Frontal cortex (tissue), 4 donors: ENCODE measurements around the gene ZXDC. TPM values are rescaled to one million over a fixed set of nuclear protein-coding genes. Genes with fewer than 3 reads are reported as not detected.

Source experiments
- DNase-seq, 2 donors: peaks; one replicate each; pipeline ENCODE4 v3.0.0; 2012; ENCODE audit warnings: low spot score in 2 of 2
- FAIRE-seq: peaks from 2 replicates; lab custom pipeline; 2012; peaks lifted over from hg19 to GRCh38; lab: Jason Lieb, UNC
- total RNA-seq: library from RNA; depleted of rRNA; stranded (reverse); fragments of >200 nt; gene quantifications from one replicate; pipeline ENCODE4 v1.2.3, GENCODE V29; 2014
- donor health status: control.
- donor health status: control.
- donor health status: control.

ZXDC gene
- total RNA-seq, 1 donor from 2014 or later, result 36.3 TPM

DNA sequence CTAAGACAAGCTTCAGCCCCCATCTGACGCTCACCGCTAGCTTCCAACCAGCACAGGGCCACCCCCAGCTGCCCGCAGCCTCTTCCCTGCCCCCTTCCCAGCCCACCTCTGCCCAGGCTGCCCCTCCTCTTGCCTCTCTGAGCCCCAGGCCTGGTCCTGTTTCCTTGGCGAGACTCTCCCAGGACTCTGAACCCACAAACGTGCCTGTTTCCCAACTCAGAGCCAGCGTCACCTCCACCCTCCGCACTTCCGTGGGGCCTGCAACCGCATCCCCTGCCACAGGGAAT, 35.0 kb downstream of the ZXDC start:
- no peak for FAIRE-seq

DNA sequence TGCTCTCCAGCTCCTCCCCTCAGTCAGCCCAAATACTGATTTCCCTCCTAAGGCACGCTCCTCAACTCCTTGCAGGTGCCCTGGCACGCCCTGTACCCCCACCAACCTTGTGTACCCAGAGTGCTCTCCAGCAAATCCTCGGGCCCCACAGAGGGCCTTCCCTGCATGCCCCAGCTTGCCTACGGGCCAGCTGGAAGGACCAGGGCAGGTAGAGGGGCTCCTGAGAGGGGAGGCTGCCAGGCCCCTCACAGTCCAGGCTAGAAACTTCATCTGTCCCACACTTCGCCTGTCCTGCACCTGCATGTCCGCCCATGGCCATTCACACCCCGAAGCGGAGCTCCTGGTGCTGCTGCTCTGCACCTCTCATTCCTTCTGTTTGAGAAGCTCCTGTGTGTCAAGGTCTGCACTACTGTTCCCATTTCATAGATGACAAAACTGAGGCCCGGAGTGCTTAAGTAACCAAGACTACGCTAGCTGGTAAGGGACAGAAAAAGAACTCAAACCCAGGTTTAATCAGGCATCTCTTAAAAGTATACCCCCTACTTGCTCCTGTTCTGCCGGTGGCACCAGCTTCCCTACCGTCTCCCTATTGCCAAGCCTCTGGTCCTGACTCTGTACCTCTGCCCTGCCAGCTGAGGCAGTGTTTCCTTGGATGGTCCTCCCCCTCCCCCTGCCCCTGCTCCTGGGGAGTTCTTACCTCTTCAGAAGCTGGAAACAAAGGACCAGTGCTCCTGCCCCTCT, 35.6 kb downstream of the ZXDC start:
- FAIRE-seq (no peak), DNase-seq (no peak)

More for the DNA sequence above, 35.0 kb downstream of the ZXDC start:
- DNase-seq, result no peak

DNA sequence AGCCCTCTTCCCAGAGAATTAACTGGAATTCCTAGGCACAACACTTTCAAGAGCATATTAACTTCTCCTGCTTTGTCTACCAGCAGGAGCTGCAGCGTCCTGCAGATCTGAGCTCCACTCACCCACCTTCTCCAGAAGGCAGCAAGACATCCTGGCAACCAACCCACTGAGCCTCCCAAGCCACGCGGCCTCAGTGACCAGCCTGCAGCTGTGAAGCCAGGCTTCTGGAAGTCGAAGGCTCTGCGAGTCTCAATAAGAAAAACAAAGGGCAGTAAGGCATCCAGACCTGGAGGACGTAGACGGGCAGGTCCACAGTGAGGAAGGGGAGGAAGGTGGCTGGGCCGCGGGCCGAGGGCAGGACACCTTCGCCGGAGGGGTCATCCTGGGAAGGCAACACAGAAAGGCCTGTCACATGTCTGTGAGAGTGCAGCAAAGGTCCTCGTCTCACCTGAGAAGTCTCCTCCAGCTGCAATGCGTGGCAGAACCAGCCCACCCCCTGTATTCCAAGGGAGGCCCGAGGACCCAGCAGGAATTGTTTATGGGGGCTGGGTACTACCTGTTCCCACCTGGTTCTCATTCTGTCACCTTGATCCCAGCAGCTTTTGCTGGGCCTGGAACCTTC, 36.2 kb downstream of the ZXDC start:
- FAIRE-seq, result no peak

DNA sequence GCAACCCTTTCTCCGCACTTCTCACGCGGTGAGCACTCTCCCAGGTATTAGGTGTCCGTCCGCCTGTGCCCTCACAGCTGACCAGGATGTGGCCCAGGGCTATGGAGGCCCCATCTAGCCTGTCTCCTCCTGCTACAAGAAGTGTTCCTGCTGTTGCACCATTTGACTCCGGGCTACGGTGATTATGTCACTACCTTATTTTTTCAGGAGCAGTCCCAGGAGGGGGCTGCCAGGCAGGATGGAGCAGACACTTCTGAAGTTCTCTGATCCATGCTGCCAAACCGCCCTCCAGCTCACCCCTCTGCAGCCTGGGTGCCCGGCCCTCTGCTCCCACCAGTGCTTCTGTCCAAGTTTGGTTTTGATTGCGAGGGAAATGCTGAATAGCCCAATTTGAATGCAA, 36.9 kb downstream of the ZXDC start:
- DNase-seq (no peak), FAIRE-seq (no peak)

More for the DNA sequence above, 36.2 kb downstream of the ZXDC start:
- DNase-seq, result no peak

DNA sequence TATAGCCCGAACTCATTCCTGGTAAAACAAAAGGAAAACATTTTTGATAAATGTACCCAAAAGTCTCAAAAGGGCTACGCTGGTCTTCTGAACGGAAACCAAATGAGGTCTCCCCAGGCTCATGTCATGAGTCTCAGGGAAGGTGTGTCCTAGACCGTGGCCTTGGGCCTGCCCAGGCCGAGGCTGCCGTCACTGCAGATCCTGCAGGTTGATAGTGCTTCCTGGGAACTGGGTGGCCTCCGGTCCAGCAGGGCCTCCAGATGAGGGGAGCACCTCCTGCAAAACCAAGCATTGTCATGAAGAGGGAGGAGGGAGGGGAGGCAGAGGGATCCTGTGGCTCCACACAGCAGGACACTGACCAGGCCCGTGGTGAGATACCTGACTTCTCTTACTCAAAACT, 37.5 kb downstream of the ZXDC start:
- DNase-seq, result no peak
- no peak for FAIRE-seq

DNA sequence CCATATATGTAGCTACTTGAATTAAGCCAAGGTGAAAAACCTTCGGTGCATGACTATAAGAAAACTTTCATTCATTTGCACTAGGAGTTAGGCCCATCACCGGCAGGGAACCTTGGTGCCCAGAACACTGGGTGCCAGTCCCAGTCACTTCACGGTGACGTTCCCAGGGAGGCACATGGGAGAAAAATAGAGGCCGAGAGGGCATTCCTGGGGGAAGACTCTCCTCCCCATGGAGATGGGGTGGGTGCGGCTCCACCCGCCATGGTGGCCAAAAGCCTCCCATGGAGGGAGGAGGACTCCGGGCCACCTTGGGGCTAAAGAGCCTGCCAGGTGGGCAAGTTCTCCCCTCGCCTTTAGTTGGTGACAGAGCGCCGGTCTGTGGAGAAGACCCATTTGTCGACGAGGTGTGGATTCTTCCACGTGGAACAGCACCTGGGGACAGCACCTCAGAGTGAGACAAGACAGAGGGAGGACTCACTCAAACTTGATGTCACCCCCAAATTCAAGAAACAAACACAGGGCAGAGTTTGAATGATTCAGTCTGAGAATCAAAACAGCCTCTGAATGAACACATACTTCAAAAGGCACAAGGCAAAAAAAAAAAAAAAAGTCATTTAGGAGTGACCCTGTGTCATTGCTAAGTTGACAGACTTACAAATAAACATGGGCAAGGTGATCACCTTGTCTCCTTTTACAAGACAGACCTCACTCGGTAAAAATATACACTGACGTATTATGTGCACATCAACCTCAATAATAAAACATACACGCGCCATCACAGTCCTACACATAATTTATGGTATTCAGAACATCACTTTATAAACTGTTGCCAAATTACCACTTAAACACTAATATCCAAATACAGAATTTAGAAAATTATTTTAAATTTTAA, 38.6 kb downstream of the ZXDC start:
- FAIRE-seq, result no peak
- no peak for DNase-seq

DNA sequence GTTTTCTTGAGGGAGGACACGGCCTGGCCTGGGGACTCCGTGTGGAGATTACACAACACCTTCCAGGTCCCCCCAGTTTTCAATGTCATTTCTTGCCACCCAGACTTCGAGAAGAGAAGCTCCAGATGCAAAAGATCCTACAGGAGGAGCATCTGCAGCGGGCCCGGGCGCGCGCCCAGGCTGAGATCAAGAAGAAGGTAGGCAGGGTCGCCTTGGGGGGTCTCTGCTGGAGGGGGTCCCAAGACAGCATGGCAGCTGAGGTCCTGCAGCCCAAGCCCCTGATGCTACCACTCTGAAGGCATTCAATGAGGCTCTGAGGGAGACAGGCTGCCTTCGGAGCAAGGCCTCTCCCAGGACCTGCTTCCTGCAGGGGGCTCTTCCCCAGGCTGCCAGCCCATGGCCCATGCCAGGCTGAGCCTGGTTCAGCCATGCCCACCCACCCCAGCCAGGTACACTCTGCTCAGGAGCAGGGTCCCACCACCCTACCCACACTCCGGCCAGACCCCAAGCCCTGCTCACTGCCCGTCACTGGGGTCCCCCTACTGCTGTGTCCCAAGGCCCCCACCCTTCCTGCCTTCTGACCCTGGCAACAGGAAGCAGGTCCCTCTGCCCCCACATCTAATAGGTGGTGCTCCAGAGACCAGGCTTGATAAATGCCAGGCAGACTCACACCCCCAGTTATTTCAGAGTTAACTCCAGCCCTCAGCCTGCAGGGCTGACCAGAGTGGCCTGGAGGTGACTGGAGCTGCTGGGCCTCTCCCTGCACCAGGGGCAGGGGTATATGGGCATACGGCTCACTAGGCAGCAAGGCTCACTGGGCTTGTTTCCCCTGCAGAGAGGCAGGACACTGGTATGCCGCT, 40.0 kb downstream of the ZXDC start:
- FAIRE-seq (no peak), DNase-seq (no peak)

DNA sequence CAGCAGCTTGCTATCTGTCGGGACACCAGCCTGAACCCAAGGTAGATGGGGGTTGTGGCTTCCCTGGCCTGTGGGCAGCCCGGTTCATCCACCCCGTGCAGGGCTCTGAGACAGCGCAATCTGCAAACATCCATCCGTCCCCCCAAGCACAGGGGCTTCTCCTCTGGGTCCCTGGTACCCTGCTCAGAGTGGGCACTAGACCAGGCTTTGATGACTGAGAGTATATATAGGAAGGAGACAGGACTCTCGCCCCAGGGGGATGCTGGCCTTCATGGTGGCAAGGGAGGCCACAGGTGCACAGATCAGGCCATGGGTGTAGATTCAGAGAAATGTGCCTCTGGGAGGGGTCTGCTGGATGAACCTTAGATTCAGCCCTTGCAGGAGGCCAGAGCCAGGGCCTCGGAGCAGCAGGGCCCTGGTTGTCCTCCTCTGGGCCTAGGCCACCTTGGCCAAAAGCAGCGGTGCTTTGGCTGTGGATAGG, 40.7 kb downstream of the ZXDC start:
- no peak for FAIRE-seq
- DNase-seq, result no peak

DNA sequence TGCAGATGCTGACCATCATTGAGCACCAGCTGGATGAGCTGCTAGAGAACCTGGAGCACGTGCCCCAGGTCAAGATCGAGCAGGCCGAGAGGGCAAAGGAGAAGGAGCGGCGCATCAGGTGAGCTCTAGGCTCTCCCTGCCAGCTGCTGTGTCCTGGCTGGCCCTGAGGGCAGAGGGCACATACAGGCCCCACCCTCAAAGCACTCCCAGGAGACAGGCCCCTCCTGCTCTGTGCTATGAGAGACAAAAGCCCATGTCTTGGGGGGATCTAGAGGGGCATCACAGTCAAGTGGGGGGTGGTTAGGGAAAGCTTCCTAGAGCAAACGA, 41.5 kb downstream of the ZXDC start:
- no peak for FAIRE-seq
- DNase-seq, result no peak

DNA sequence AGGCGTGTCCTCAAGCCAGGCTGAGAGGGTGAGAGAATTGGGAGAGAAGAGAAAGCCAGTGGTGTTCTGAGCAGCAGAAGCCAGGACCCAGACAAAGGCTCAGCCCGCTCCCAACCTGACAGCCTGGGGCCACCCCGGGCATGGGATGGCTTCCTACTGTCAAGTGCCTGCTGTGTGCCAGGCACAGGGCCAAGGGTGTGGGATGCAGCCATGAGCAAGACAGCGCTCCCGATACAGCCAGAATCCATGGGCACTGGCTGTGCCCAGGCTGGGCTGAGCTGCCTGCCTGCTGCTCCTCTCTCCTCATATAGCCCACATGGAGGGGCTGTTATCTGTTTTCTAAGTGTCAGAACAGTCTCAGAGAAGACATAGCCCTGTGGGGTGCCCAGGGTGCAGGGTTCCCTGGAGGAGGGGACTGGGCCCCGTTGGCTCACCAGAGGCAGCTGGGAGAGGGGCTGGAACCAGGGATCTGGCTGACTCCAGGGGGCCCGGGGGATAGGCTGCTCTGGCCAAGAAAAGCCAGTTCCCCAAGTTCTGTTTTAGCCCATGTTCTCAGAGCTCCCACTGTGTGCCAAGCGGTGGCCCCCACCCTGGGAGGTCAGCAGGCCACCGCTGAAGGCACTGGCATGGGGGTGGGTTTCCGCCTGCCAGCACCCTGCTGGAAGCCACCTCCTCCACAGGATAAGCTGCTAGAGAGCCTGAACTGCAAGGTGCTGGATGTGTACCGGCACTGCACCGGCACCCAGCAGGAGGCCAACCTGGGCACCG, 42.0 kb downstream of the ZXDC start:
- FAIRE-seq (no peak), DNase-seq (no peak)

DNA sequence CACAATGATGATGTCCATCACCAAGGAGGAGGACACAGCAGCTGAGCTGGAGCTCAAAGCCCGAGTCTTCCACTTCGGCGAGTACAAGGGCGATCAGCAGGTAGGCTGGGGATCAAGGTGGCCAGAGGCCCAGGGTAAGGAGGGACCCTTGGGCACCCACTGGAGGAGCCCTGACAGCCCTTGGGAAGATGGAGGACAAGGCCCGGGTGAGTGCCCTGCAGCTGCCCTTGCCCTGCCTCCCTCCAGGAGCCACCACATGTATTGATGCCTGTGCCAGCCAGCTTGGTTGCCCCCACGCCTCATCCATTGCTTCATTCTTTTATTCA, 42.6 kb downstream of the ZXDC start:
- no peak for FAIRE-seq
- DNase-seq, result no peak

DNA sequence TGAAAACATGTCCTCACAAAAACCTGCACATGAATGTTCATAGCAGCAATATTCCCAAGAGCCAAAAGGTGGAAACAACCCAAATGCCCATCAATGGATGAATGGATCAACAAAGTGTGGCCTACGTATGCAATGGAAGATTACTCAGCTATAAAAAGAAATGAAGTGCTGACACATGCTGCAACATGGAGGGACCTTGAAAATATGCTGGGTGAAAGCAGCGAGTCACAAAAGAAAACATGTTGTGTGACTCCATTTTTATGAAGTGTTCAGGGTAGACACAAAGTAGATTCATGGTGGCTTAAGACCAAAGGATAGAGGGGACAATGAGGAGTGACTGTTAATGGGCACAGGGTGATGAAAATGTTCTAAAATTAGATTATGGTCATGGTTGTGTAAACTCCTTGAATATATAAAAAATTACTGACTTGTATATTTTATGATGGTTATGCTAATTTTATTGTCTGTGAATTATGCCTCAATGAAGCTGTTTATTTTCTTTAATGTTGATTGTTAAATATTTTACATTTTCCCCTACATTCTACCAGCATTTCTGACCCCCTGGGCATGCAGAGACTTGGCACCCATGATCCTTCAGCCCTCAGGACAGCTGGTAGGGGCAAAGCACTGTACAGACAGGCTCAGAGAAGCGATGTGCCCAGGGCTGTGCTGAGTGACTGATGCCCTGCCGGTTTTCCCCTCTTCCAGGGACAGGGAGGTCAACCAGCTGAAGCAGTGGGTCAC, 43.2 kb downstream of the ZXDC start:
- DNase-seq (no peak), FAIRE-seq (no peak)

DNA sequence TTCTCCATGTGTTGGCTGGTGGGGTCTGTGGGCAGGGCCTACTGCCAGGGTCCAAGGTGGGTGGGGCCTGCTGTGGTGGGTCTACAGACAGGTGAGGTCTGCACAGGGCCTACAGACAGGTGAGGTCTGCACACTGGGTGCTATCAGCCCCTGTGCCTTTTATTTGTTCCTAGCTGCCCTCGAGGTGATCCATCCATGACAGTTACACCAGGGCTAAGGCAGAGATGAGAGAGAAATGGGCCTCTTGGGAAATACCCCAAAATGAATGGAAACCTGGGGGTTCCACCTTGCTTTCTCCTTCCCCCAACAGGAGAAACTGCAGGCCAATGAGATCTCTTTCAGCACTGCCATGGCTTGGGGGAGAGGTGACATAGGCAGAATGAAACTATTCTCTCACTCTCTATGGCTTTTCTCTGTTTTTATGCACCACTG, 44.6 kb downstream of the ZXDC start:
- no peak for DNase-seq
- FAIRE-seq, result no peak

DNA sequence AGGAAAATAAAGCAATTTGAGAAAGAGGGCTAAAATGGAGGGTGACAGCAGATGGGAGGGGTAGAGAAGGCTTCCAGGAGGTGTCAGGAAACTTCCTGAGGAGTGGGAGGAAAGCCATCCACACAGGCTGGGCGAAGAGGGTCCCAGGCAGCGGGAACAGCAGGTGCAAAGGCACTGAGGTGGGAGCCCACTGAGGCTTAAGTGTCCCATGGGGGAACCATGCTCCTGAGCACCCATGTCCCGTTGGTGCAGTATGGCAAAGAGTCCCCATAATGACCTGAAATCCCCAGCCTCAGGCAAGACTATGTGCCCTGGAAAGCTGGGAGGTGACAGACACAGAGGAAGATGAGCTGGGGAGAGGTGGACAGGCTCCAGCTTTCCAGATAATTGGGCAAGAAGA, 50.9 kb downstream of the ZXDC start:
- FAIRE-seq (no peak), DNase-seq (no peak)

DNA sequence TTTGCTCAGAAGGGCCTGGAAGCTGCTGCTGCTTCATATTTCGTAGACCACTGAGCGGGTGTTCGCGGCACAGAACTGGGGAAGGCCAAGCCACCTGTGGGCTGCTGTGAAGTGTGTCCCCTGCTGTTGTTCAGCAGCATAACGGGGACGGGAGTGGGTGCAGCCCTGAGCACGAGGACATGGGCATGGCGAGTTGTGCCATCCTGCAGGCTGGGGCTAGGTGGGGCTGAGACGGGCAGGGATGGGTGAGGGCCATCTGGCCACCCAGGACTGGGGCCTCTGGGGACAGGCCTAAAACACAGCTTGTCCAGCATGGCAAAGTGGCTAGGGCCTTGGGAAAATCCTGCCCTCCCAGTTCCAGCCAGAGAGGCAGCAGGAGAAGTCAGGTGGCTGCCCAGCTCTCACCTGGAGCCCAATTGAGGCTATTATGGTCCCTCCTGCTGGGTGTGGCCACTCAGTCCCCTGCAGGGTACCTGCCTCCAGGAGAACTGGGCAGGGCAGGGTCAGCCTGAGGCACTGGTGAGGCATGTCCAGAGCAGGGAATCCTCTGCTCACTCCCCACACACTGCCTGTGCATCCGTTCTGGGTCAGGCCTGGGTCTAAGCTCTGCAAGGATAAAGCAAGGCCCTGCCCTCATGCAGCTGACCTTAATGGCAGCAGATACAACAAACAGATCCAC, 51.5 kb downstream of the ZXDC start:
- FAIRE-seq (no peak), DNase-seq (no peak)

DNA sequence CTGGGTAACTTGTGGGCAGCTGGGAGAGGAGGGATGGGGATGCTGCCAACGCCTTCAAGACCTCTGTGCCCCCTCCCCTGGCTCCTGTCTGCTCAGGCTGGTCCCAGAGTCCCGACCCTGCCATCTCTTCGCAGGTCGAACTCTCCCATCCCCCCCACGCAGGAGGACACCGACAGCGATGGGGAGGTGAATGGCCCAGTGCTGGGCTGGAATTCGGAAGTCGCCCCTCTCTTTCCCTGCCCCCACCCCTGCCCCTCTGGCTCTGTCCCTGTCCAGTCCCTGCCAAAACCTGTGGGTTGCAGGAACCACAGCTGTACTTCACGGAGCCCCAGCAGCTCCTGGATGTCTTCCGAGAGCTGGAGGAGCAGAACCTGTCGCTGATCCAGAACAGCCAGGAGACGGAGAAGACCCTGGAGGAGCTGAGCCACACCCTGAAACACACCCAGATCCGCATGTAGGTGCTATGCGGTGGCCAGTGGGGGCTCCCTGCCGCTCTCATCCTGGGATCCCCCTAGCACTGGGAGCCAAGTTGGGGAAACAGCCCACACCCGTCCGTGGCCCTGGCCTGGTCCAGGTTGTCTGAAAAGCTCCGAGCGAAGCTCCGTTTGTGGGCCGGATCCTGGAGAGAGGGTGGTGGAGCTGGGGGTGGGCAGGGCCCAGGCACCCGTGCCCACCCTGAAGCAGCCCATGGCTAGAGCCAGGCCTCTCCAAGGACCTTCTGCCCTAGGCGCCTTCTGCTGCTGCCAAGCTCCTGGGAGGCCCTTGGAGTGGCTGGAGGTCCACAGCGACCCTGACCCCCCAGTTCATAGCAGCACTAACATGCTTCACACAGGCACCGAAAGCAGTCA, 52.3 kb downstream of the ZXDC start:
- DNase-seq (no peak), FAIRE-seq (no peak)

DNA sequence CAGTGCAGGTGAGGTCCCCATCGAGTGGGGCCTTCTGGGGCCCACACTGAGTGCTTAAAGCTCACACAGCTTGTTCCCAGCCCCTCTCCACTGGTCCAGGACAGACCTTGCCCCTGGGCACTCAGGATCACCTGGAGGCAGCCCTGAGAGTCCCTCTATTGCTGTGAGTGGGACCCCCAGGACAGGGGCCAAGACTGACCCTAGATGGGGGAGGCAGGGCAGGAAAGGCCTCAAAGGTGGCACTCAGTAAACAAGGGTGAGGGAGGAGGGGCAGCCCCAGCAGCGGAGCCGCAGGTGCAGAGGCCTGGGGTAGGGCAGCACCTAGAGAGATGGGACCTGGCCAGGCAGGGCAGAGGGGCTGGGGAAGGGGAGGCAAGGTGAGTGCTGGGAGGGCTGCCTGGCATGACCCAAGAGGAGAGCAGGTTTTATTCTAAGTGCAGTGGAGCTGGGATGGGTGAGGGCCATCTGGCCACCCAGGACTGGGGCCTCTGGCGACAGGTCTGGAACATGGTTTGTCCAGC, 53.1 kb downstream of the ZXDC start:
- DNase-seq, result no peak
- FAIRE-seq, result no peak
